H9 (cell line): ENCODE data around the gene C1orf115. TPM values are rescaled to one million over a fixed set of nuclear protein-coding genes. Genes with fewer than 3 reads are reported as not detected.

Source experiments
- DNase-seq: peaks from one replicate; pipeline ENCODE4 v3.0.0-alpha.2; 2017
- H2AFZ ChIP-seq: one replicate; pipeline ENCODE4 v1.6.1; 2013; ENCODE audit warnings: mild to moderate bottlenecking, low read length, control low read depth, moderate library complexity
- H2AK5ac ChIP-seq: 2 replicates; pipeline ENCODE4 v1.6.1; 2013; ENCODE audit warnings: low read length, control low read depth, mixed read lengths; ENCODE audit not compliant: insufficient read length
- H2BK120ac ChIP-seq: one replicate; pipeline ENCODE4 v1.6.1; 2013; ENCODE audit warnings: low read depth, mild to moderate bottlenecking, low read length, control low read depth, inconsistent platforms; ENCODE audit not compliant: poor library complexity, severe bottlenecking
- H2BK12ac ChIP-seq: 2 replicates; pipeline ENCODE4 v1.6.1; 2013; ENCODE audit warnings: low read length, control low read depth, mixed read lengths, low read depth; ENCODE audit not compliant: insufficient read length
- H2BK15ac ChIP-seq: 2 replicates; pipeline ENCODE4 v1.6.1; 2013; ENCODE audit warnings: low read depth, low read length, control low read depth
- H2BK20ac ChIP-seq: one replicate; pipeline ENCODE4 v1.6.1; 2013; ENCODE audit warnings: low read depth, mild to moderate bottlenecking, low read length, control low read depth, inconsistent platforms; ENCODE audit not compliant: poor library complexity, severe bottlenecking
- H2BK5ac ChIP-seq: 2 replicates; pipeline ENCODE4 v1.6.1; 2013; ENCODE audit warnings: low read length, control low read depth, mixed read lengths; ENCODE audit not compliant: insufficient read length
- H3K14ac ChIP-seq: 2 replicates; pipeline ENCODE4 v1.6.1; 2013; ENCODE audit warnings: low read length, control low read depth; ENCODE audit not compliant: insufficient read depth
- H3K18ac ChIP-seq: 2 replicates; pipeline ENCODE4 v1.6.1; 2013; ENCODE audit warnings: low read depth, mild to moderate bottlenecking, mixed read lengths, low read length, control low read depth; ENCODE audit not compliant: insufficient read length
- H3K23ac ChIP-seq: 2 replicates; pipeline ENCODE4 v1.6.1; 2013; ENCODE audit warnings: low read length, control low read depth, mixed read lengths, low read depth; ENCODE audit not compliant: insufficient read length
- H3K23me2 ChIP-seq: 2 replicates; pipeline ENCODE4 v1.6.1; 2013; ENCODE audit warnings: low read depth, mild to moderate bottlenecking, mixed read lengths, low read length, control low read depth; ENCODE audit not compliant: insufficient read length, poor library complexity, severe bottlenecking
- H3K27ac ChIP-seq: 2 replicates; pipeline ENCODE4 v1.5.1; 2013; ENCODE audit warnings: low read length, control low read depth, mixed read lengths, low read depth; ENCODE audit not compliant: insufficient read length
- H3K27me3 ChIP-seq: 2 replicates; pipeline ENCODE4 v1.6.1; 2013; ENCODE audit warnings: low read length, control low read depth, inconsistent platforms; ENCODE audit not compliant: insufficient read depth
- H3K4ac ChIP-seq: 2 replicates; pipeline ENCODE4 v1.6.1; 2013; ENCODE audit warnings: low read depth, mild to moderate bottlenecking, control low read depth, inconsistent platforms, low read length, moderate library complexity
- H3K4me1 ChIP-seq: 2 replicates; pipeline ENCODE4 v1.6.1; 2013; ENCODE audit warnings: low read length, control low read depth, inconsistent platforms; ENCODE audit not compliant: insufficient read depth
- H3K4me2 ChIP-seq: 2 replicates; pipeline ENCODE4 v1.6.1; 2013; ENCODE audit warnings: low read length, control low read depth, mixed read lengths; ENCODE audit not compliant: insufficient read length, insufficient read depth
- H3K56ac ChIP-seq: 2 replicates; pipeline ENCODE4 v1.6.1; 2013; ENCODE audit warnings: low read depth, mild to moderate bottlenecking, mixed read lengths, low read length, control low read depth; ENCODE audit not compliant: insufficient read length
- H3K79me1 ChIP-seq: 2 replicates; pipeline ENCODE4 v1.6.1; 2013; ENCODE audit warnings: low read depth, mild to moderate bottlenecking, moderate library complexity, low read length, control low read depth, inconsistent platforms; ENCODE audit not compliant: insufficient read depth, poor library complexity, severe bottlenecking
- H3K79me2 ChIP-seq: 2 replicates; pipeline ENCODE4 v1.6.1; 2013; ENCODE audit warnings: low read length, control low read depth, inconsistent platforms; ENCODE audit not compliant: insufficient read depth
- H3K9ac ChIP-seq: 2 replicates; pipeline ENCODE4 v1.6.1; 2013; ENCODE audit warnings: low read length, control low read depth, mixed read lengths; ENCODE audit not compliant: insufficient read length; ENCODE audit errors: extremely low read depth
- H3K9me3 ChIP-seq: one replicate; pipeline ENCODE4 v1.6.1; 2013; ENCODE audit warnings: low read depth, low read length, inconsistent platforms; ENCODE audit not compliant: control insufficient read depth
- H3T11ph ChIP-seq: one replicate; pipeline ENCODE4 v1.6.1; 2013; ENCODE audit warnings: mild to moderate bottlenecking, low read length, control low read depth, inconsistent platforms
- H4K20me1 ChIP-seq: one replicate; pipeline ENCODE4 v1.6.1; 2013; ENCODE audit not compliant: control insufficient read depth, insufficient read length, insufficient read depth
- H4K5ac ChIP-seq: 2 replicates; pipeline ENCODE4 v1.6.1; 2013; ENCODE audit warnings: low read depth, mild to moderate bottlenecking, mixed read lengths, low read length, control low read depth; ENCODE audit not compliant: insufficient read length
- H4K8ac ChIP-seq: replicated peaks from 2 replicates; pipeline ENCODE4 v1.6.1; 2013; ENCODE audit warnings: low read length, control low read depth, mixed read lengths, low read depth; ENCODE audit not compliant: insufficient read length
- H4K91ac ChIP-seq: 2 replicates; pipeline ENCODE4 v1.6.1; 2013; ENCODE audit warnings: low read depth, mild to moderate bottlenecking, moderate library complexity, mixed read lengths, low read length, control low read depth; ENCODE audit not compliant: insufficient read length
- H3K27ac Mint-ChIP-seq, 3 experiments: 2 replicates in 2 of 3; 3 replicates in 1 of 3; pipeline ENCODE4 v1.8.0; 2020 to 2021; ENCODE audit warnings: mixed read lengths in 3 of 3, mild to moderate bottlenecking in 1 of 3, moderate library complexity in 1 of 3
- H3K27me3 Mint-ChIP-seq: 2 replicates; pipeline ENCODE4 v1.8.0; 2021; ENCODE audit warnings: low read depth, mild to moderate bottlenecking, moderate library complexity, mixed read lengths
- H3K36me3 Mint-ChIP-seq, 3 experiments: 2 replicates in 2 of 3; 3 replicates in 1 of 3; pipeline ENCODE4 v1.8.0; 2020 to 2021; ENCODE audit warnings: low read depth in 3 of 3, mixed read lengths in 3 of 3; ENCODE audit not compliant: insufficient read depth in 1 of 3
- H3K4me1 Mint-ChIP-seq, 2 experiments: 2 replicates each; pipeline ENCODE4 v1.8.0; 2020; ENCODE audit warnings: mixed read lengths in 2 of 2
- H3K4me3 Mint-ChIP-seq, 2 experiments: 2 replicates in 1 of 2; 3 replicates in 1 of 2; pipeline ENCODE4 v1.8.0; 2020 to 2021; ENCODE audit warnings: mild to moderate bottlenecking in 2 of 2, mixed read lengths in 2 of 2, moderate library complexity in 1 of 2
- H3K9me3 Mint-ChIP-seq, 2 experiments: 2 replicates in 1 of 2; 3 replicates in 1 of 2; pipeline ENCODE4 v1.8.0; 2020; ENCODE audit warnings: mild to moderate bottlenecking in 2 of 2, mixed read lengths in 2 of 2, moderate library complexity in 1 of 2
- CTCF ChIP-seq: fragments of 200-600 bp; sonication (generic); conservative IDR thresholded peaks from 3 replicates; pipeline ENCODE4 v1.8.0; 2021; ENCODE audit warnings: antibody characterized with exemption, mild to moderate bottlenecking
- WGBS: extraction: QIAGEN DNeasy Blood & Tissue Kit; methylation state at CpG from one replicate; pipeline ENCODE4 v1.1.7; 2013; ENCODE audit warnings: missing lambda C conversion rate, low lambda C conversion rate, mixed read lengths; ENCODE audit not compliant: insufficient read length; ENCODE audit errors: extremely low coverage; 5-methylcytosine and 5-hydroxymethylcytosine counted together
- total RNA-seq: library from RNA; stranded (reverse); gene quantifications from 2 replicates; pipeline ENCODE4 v1.2.1, GENCODE V29; 2021

The C1orf115 gene
- total RNA-seq, 1 experiment from 2014 or later: 6.0 TPM

GRCh38 chr1:220680085-220680687 is 10.0 kb upstream of the C1orf115 start:
- no peak overlapping the region for H3K23ac ChIP-seq
- no peak overlapping the region for H4K5ac ChIP-seq
- Mint-ChIP-seq H3K9me3 (no peaks in the 10 kb centered on the region), H3K27me3 (no peaks in the 10 kb centered on the region; the same call in none of the 2 replicates), H3K27ac (no peak overlapping the region), H3K4me1 (no peaks in the 10 kb centered on the region), H3K36me3 (0 out of 7 replicates have a peak, but pooled peaks cover 0 to 1% (median 0%) of the 10 kb centered on the region in 3 experiments), H3K4me3 (no peak overlapping the region)
- no peak overlapping the region for H2AFZ ChIP-seq
- no peak overlapping the region for H2BK5ac ChIP-seq
- no peak overlapping the region for H2AK5ac ChIP-seq
- H3K56ac ChIP-seq: no peak overlapping the region
- no peak overlapping the region for H4K91ac ChIP-seq
- H2BK120ac ChIP-seq: no peak overlapping the region
- no peaks in the 10 kb centered on the region for H3K27me3 ChIP-seq
- WGBS: 100% methylated on average over 1 of the region's 7 CpGs
- DNase-seq: no peak
- no peaks in the 10 kb centered on the region for H3K79me2 ChIP-seq
- no peak overlapping the region for H2BK20ac ChIP-seq
- no peaks in the 10 kb centered on the region for H4K20me1 ChIP-seq
- peak; percentile 78 for TF ChIP-seq CTCF
- H3K4me1 ChIP-seq: no peaks in the 10 kb centered on the region
- no peaks in the 10 kb centered on the region for H3K79me1 ChIP-seq
- no peaks in the 10 kb centered on the region for H3K9me3 ChIP-seq
- no peak overlapping the region for H3T11ph ChIP-seq
- H3K27ac ChIP-seq: no peak overlapping the region
- H3K14ac ChIP-seq: no peak overlapping the region
- H3K4ac ChIP-seq: no peak overlapping the region
- H4K8ac ChIP-seq: no peak overlapping the region
- H3K23me2 ChIP-seq: no peaks in the 10 kb centered on the region
- no peak overlapping the region for H3K9ac ChIP-seq
- H2BK15ac ChIP-seq: no peak overlapping the region
- H3K18ac ChIP-seq: no peak overlapping the region
- no peak overlapping the region for H3K4me2 ChIP-seq
- no peak overlapping the region for H2BK12ac ChIP-seq
